Breast epithelium (tissue), 4 donors: ENCODE measurements around the gene SLC43A1. TPM values are rescaled to one million over a fixed set of nuclear protein-coding genes. Genes with fewer than 3 reads are reported as not detected.
A peak's percentile ranks its signal among the peaks of the same experiment; 100 is the strongest.

Source experiments
- DNase-seq, 2 donors: peaks; one replicate each; pipeline ENCODE4 v3.0.0-alpha.2; 2019; ENCODE audit warnings: low spot score in 2 of 2
- H3K27ac ChIP-seq, 2 donors: fragments of 200-600 bp; sonication (generic) in 1 of 2; one replicate each; pipeline ENCODE4 v1.5.1; 2016 to 2019; ENCODE audit warnings: mild to moderate bottlenecking in 1 of 2
- H3K27me3 ChIP-seq, 2 donors: fragments of 200-600 bp; sonication (generic) in 1 of 2; one replicate each; pipeline versions ENCODE4 v1.5.1 to v1.6.0; 2017 to 2019; ENCODE audit warnings: control low read depth in 1 of 2, mild to moderate bottlenecking in 1 of 2
- H3K36me3 ChIP-seq: fragments of 200-600 bp; one replicate; pipeline ENCODE4 v1.5.1; 2019
- H3K4me1 ChIP-seq, 2 donors: fragments of 200-600 bp; sonication (generic); one replicate each; pipeline ENCODE4 v1.5.1; 2016 to 2019; ENCODE audit warnings: control low read depth in 1 of 2
- H3K4me3 ChIP-seq, 3 donors: fragments of 200-600 bp; sonication (generic); 1 replicate in 2 of 3; 2 replicates in 1 of 3; pipeline ENCODE4 v1.5.1; 2016 to 2019; ENCODE audit warnings: mild to moderate bottlenecking in 3 of 3, moderate library complexity in 2 of 3
- H3K9me3 ChIP-seq, 2 donors: fragments of 200-600 bp; sonication (generic) in 1 of 2; one replicate each; pipeline ENCODE4 v1.5.1; 2016 to 2019; ENCODE audit warnings: control low read depth in 1 of 2
- POLR2A ChIP-seq: fragments of 450-650 bp; IDR thresholded peaks from one replicate; pipeline ENCODE4 v1.6.1; 2016; ENCODE audit warnings: antibody characterized with exemption, mild to moderate bottlenecking, moderate library complexity
- POLR2AphosphoS5 ChIP-seq, 3 donors: sonication (generic); formaldehyde crosslinking; IDR thresholded peaks; one replicate each; pipeline ENCODE4 v1.6.1; 2017; ENCODE audit warnings: antibody characterized with exemption in 3 of 3
- intact Hi-C: fragments of 100-400 bp; cut with DNase I; formaldehyde crosslinking; loops from one replicate; pipeline ENCODE4 v1.15.1; 2023; ENCODE audit warnings: low total_unique reads
- total RNA-seq, 3 donors: library from RNA; depleted of rRNA; stranded (reverse); fragments of >200 nt; gene quantifications; one replicate each; pipeline ENCODE4 v1.1.0, GENCODE V29; 2016
- TF ChIP-seq, protein P1 (sequence below), 3 donors: fragments of 450-650 bp; IDR thresholded peaks; one replicate each; pipeline ENCODE4 v1.5.1; 2016 to 2017; ENCODE audit warnings: antibody characterized with exemption in 3 of 3, mild to moderate bottlenecking in 3 of 3, moderate library complexity in 3 of 3

The SLC43A1 gene
- total RNA-seq, 3 donors from 2014 or later = 12.0 to 23.4 (median 13.4) TPM

DNA sequence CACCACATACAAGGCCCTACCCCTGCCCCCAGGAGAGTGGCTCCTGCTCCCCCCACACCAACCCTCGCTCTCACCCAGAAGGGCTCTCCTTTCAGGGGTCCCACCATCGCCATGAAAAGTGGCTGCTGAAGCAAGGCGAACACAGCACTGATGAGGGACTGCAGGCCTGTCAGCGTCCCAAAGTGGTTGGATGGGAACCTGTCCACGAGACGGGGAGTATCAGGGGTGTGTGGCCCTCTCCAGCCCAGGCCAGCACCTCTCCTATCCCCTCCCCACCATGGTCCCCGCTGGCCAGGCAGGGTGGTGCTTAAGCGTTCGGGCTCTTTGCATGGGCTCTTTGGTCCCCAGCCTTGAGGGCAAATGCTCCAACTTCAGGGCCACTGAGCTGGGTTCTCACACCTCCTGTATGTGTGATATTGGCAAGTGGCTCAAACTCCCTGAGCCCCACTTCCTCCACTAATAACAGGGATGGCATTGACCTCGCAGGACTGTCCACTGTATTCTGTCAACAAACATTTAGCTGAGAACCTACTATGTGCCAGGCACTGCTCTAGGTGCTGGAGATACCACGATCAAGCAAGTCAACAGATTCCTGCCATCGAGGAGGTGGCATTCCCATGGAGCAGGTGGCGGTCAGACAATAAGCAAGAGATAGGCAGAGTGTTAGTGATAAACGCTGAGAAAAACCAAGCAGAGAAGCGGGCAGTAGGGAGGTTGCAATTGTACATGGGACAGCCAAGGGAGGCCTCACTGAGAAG, 28.3 kb downstream of the SLC43A1 start:
- H3K36me3 ChIP-seq = no peaks in the 10 kb centered on the region
- no peak overlapping the region for H3K4me3 ChIP-seq

DNA sequence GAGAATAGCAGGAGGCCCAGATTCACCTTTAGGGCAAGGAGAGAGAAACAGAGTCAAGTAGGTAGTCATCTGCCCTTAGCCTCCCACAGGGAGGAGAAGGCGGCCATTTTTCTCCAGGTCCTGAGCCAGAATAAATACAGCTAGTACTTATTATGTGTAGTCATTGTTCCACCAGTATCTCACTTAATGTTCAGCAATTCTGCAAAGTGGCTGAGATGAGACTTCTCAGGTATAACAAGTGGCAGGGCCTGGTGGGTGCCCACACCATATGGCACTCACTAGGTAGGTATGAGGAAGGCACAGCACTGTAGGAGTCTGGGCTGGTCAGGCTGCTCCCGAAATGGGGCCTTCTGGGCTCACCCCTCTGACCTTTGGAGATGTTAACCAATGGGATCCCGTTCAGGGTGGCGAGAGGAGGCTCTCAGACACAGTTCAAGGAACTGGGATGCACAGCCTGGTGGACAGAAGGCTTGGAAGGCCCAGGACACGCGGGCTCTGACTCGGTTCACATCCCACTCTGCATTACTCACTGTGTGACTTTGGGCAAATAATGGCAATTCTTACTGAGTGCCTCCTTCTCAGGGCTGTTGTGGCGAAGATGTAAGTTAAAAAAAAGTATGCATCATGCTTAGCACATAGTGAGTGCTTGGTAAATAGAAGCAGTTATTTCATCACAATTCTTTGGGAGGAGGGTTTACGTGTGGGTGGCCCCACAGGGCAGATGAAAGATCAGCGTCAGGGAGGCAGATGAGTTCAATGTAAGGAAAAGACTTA, 30.1 kb downstream of the SLC43A1 start:
- Histone ChIP-seq H3K4me3 (no peak overlapping the region), H3K27me3 (peaks cover 0 to 2% of the 10 kb centered on the region in 2 donors), H3K27ac (no peak overlapping the region), H3K4me1 (peaks cover 0 to 6% of the 10 kb centered on the region in 2 donors), H3K9me3 (no peaks in the 10 kb centered on the region), H3K36me3 (no peaks in the 10 kb centered on the region)
- DNase-seq = no peak
- no peak for TF ChIP-seq POLR2AphosphoS5 (IDR thresholded peaks at IDR 0.05)
- TF ChIP-seq, protein P1, sequence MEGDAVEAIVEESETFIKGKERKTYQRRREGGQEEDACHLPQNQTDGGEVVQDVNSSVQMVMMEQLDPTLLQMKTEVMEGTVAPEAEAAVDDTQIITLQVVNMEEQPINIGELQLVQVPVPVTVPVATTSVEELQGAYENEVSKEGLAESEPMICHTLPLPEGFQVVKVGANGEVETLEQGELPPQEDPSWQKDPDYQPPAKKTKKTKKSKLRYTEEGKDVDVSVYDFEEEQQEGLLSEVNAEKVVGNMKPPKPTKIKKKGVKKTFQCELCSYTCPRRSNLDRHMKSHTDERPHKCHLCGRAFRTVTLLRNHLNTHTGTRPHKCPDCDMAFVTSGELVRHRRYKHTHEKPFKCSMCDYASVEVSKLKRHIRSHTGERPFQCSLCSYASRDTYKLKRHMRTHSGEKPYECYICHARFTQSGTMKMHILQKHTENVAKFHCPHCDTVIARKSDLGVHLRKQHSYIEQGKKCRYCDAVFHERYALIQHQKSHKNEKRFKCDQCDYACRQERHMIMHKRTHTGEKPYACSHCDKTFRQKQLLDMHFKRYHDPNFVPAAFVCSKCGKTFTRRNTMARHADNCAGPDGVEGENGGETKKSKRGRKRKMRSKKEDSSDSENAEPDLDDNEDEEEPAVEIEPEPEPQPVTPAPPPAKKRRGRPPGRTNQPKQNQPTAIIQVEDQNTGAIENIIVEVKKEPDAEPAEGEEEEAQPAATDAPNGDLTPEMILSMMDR (IDR thresholded peaks at IDR 0.05) = no peak
- no peak for TF ChIP-seq POLR2A
- intact Hi-C loops = loop anchor here (5.0 kb wide), 1 partner anchor 1957 kb away; no protein-coding TSS in a partner anchor

More for the DNA sequence above, 28.3 kb downstream of the SLC43A1 start:
- Histone ChIP-seq H3K27ac (no peak overlapping the region), H3K9me3 (no peaks in the 10 kb centered on the region), H3K27me3 (peaks cover 0 to 2% of the 10 kb centered on the region in 2 donors), H3K4me1 (peaks cover 0 to 6% of the 10 kb centered on the region in 2 donors)
- no peak for TF ChIP-seq POLR2AphosphoS5 (IDR thresholded peaks at IDR 0.05)
- intact Hi-C loops = loop anchor here (5.0 kb wide), 1 partner anchor 1955 kb away; no protein-coding TSS in a partner anchor
- DNase-seq = no peak

DNA sequence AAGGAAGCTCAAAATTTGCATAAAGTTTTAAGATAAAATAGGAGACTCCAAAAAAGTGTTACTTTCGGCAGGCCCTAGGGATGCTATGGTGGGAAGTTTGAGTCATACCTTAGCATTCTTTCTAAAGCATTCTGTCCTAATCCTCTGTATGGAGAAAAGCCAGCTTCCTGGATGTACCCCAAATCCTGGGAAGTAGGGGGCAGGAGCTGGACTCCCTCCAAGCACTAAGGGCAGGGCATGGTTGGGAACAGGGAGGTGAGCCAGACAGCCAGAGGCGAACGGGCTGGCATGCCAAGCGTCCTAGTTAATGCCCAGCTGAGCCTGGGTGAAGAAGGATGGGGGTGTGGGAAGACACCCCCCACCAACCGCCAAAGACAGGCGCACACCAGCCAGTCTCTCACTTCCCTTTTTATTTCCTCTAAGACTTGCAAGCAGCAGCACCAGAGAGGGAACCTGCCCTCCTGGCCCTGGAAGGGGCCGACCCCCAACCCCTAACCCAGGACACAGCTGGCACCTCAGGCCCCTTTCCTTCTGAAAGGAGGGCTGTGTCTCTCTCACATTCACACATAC, 31.3 kb downstream of the SLC43A1 start:
- intact Hi-C loops = no loop called here
- H3K36me3 ChIP-seq = no peaks in the 10 kb centered on the region
- H3K27me3 ChIP-seq = peaks cover 0 to 2% of the 10 kb centered on the region in 2 donors
- no peak overlapping the region for H3K27ac ChIP-seq
- H3K4me1 ChIP-seq = peaks cover 0 to 6% of the 10 kb centered on the region in 2 donors
- TF ChIP-seq POLR2AphosphoS5 (IDR thresholded peaks at IDR 0.05) = no peak
- no peak for TF ChIP-seq POLR2A
- TF ChIP-seq, protein P1 (IDR thresholded peaks at IDR 0.05) = no peak
- H3K4me3 ChIP-seq = no peak overlapping the region
- DNase-seq = no peak
- no peaks in the 10 kb centered on the region for H3K9me3 ChIP-seq

DNA sequence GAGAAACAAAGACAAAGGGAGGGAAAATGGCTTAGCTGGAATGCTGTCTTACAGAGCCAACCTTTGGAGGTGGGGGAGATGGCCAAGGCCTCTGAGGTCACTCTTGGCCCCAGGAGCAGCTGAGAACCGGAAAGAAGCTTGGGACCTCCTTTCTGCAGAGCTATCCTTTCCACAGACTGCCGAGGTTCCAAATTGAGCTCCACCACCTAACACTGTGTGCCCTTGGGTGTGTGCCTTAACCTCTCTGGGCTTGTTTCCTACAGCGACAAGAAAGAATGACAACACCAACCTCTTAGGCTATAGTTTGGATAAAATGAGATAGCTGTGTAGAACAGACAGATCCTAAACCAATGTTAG, 32.0 kb downstream of the SLC43A1 start:
- DNase-seq = no peak
- H3K27me3 ChIP-seq = peaks cover 0 to 2% of the 10 kb centered on the region in 2 donors
- no peak overlapping the region for H3K4me3 ChIP-seq
- peaks cover 0 to 6% of the 10 kb centered on the region in 2 donors for H3K4me1 ChIP-seq
- intact Hi-C loops = no loop called here
- no peaks in the 10 kb centered on the region for H3K36me3 ChIP-seq
- H3K9me3 ChIP-seq = no peaks in the 10 kb centered on the region
- TF ChIP-seq, protein P1 (IDR thresholded peaks at IDR 0.05) = no peak
- TF ChIP-seq POLR2AphosphoS5 (IDR thresholded peaks at IDR 0.05) (no peak), POLR2A (no peak)
- H3K27ac ChIP-seq = no peak overlapping the region

DNA sequence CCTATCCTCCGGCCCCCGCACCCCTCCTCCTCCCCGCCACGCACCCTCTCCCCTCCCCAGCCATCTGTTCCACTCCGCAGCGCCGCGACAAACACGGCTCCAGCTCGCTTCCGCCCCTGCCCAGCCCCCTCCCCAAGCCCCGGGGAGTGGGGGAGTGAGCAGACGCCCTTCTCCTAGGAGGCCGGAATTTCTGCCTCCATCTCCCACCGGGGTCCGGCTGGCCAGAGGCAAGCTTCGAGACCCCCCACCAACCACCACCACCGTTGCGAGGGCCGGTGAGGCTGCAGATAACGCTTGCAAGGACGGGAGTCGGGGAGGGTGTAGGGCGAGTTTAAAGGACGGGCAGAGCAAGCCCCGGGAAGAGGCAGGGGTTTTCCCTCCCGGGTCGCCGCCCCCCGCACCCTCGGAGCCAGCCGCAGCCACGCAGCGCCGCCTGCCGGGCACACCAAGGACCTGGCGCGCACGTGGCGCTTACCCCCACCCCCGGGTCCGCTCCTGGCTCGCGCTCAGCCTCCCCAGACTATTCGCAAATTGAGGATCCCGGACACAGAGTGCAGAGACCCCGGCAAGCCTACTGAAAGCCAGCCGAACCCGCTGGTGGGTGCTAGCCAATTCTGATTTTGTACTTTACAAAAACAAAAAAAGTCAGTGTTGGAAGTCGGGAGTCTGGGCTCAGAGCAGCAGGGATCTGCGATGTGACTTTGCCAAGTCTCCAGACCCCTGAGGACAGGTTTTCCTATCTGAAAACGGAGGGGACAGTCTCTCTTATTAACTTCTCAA, 32.5 kb downstream of the SLC43A1 start:
- TF ChIP-seq, protein P1 (IDR thresholded peaks at IDR 0.05) = peak in 2 of 3 donors; percentile 63 to 71
- TF ChIP-seq POLR2AphosphoS5 (IDR thresholded peaks at IDR 0.05) = no peak
- no peak for DNase-seq
- peaks cover 0 to 2% of the 10 kb centered on the region in 2 donors for H3K27me3 ChIP-seq
- H3K9me3 ChIP-seq = no peaks in the 10 kb centered on the region
- H3K36me3 ChIP-seq = no peaks in the 10 kb centered on the region
- H3K27ac ChIP-seq = no peak overlapping the region
- intact Hi-C loops = no loop called here
- H3K4me1 ChIP-seq = peaks cover 0 to 6% of the 10 kb centered on the region in 2 donors
- H3K4me3 ChIP-seq = peak overlapping the region in 2 of 3 donors; percentile 33 to 58
